GM18505 (cell line): Measurements from ENCODE around the gene FUNDC2.
"Not testable (repeated sequence)": the region's sequence is repeated elsewhere in the genome, so short reads cannot be mapped to it uniquely, and the experiment has no call there.

Experiments used
- ATAC-seq: cut with Tn5 transposase; IDR thresholded peaks from one replicate; pipeline ENCODE4 v1.9.1; 2021; ENCODE audit not compliant: unreplicated experiment
- POLR2A ChIP-seq: IDR thresholded peaks from 4 replicates; pipeline ENCODE4 v1.6.1; 2011; ENCODE audit warnings: borderline replicate concordance; ENCODE audit not compliant: insufficient read depth, insufficient read length; ENCODE audit errors: extremely low read depth

The FUNDC2 gene

GRCh38 chrX:155026727-155027508 is at the start of gene FUNDC2:
TSS of gene FUNDC2 (plus strand) at chrX:155026844. CDS start at chrX:155026939, 95 bp downstream.
- ATAC-seq = peak; percentile 86
- TF ChIP-seq POLR2A = peak; percentile 74

- no peak for TF ChIP-seq POLR2A
- ATAC-seq = no peak
These were observed 47.0 kb upstream of the FUNDC2 start for GRCh38 chrX:154979629-154980028.

- TF ChIP-seq POLR2A = no peak
- ATAC-seq = peak; percentile 100
These were observed 46.1 kb upstream of the FUNDC2 start for GRCh38 chrX:154980330-154981115.

GRCh38 chrX:154981116-154981411 is 45.6 kb upstream of the FUNDC2 start:
- ATAC-seq = peak; percentile 28
- TF ChIP-seq POLR2A = no peak

GRCh38 chrX:154986826-154987575 is 39.6 kb upstream of the FUNDC2 start:
- no peak for TF ChIP-seq POLR2A
- ATAC-seq = no peak

- no peak for ATAC-seq
- TF ChIP-seq POLR2A = no peak
These were observed 38.7 kb upstream of the FUNDC2 start for GRCh38 chrX:154987940-154988339.

GRCh38 chrX:154988719-154989118 is 37.9 kb upstream of the FUNDC2 start:
- no peak for ATAC-seq
- TF ChIP-seq POLR2A = no peak

GRCh38 chrX:154990496-154990895 is 36.1 kb upstream of the FUNDC2 start:
- TF ChIP-seq POLR2A = no peak
- ATAC-seq = peak; percentile 50

- ATAC-seq = peak; percentile 41
These were observed 35.6 kb upstream of the FUNDC2 start for GRCh38 chrX:154991039-154991438.

GRCh38 chrX:154991476-154991875 is 35.2 kb upstream of the FUNDC2 start:
- TF ChIP-seq POLR2A = no peak
- ATAC-seq = no peak

More at GRCh38 chrX:154991039-154991438, 35.6 kb upstream of the FUNDC2 start:
- no peak for TF ChIP-seq POLR2A

GRCh38 chrX:154998204-154998880 is 28.3 kb upstream of the FUNDC2 start:
- ATAC-seq = no peak
- no peak for TF ChIP-seq POLR2A

- TF ChIP-seq POLR2A = no peak
- no peak for ATAC-seq
These were observed 25.8 kb upstream of the FUNDC2 start for GRCh38 chrX:155000841-155001240.

GRCh38 chrX:155001873-155002272 is 24.8 kb upstream of the FUNDC2 start:
- no peak for ATAC-seq
- TF ChIP-seq POLR2A = no peak

- TF ChIP-seq POLR2A = no peak
- no peak for ATAC-seq
These were observed 21.5 kb upstream of the FUNDC2 start for GRCh38 chrX:155005190-155005589.

- not testable (repeated sequence) for ATAC-seq
These were observed 20.3 kb upstream of the FUNDC2 start for GRCh38 chrX:155006379-155006778.

GRCh38 chrX:155006913-155007671 is 19.6 kb upstream of the FUNDC2 start:
- ATAC-seq = not testable (repeated sequence)

- not testable (repeated sequence) for ATAC-seq
These were observed 18.1 kb upstream of the FUNDC2 start for GRCh38 chrX:155008578-155008977.
